ENCODE measurements around the gene ZNRF3. TPM values are rescaled to one million over a fixed set of nuclear protein-coding genes. Genes with fewer than 3 reads are reported as not detected.

Gene ZNRF3
- total RNA-seq, 2 experiments from 2014 or later: 0.58 to 0.72 TPM

DNA sequence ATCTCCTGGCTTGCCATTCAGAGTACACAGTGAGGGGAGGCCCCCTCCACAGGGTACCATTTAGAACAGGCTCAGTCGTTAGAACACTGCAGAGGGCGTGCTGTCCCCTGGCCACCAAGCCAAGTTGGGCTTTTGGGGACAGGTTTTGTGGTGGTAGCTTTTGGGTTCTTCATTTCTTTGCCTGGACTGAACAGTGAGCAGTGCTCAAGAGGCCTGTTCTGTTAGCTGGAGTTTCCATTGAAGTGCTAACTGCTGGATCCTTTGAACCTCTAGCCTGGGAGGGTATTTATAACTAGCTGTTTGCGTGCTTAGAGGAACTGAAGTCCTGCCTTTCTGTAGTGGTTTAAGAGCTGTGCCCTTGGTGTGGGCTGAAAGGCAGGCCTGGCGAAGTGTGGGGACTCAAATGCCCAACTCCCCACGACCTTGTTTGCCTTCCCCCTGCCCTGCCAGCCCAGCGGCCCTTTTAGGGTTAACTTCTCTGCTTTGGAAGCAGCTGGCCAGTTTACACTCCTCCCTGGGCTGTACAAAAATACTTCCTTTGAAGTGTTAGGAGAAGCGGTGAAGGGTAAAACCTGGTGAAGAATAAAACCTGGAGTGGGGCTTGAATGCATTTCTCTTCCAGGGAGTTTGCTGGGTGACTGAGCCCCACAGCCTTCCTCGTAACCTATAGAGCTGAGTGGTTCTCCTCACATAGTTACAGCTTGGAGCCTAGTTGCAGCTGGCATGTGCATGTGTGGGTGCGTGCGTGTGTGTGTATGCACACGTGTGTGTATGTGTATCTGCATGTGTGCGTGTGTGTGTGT lies 34.6 kb downstream of the ZNRF3 start:
- Mint-ChIP-seq H3K36me3 (ENCODE audit: low read depth) (no peaks in the 10 kb centered on the region), H3K27ac (no peak overlapping the region), H3K27me3 (peaks cover 49% of the 10 kb centered on the region), H3K4me1 (no peaks in the 10 kb centered on the region), H3K9me3 (no peaks in the 10 kb centered on the region), H3K4me3 (no peak overlapping the region)
- ChIA-PET CTCF (interaction anchor here (0.6 to 2.1 kb wide), 2 partner anchors 12 to 286 kb away, joined by 3 to 6 read pairs; no protein-coding TSS in a partner anchor), POLR2A (no interaction called here)
- DNase-seq: no peak

DNA sequence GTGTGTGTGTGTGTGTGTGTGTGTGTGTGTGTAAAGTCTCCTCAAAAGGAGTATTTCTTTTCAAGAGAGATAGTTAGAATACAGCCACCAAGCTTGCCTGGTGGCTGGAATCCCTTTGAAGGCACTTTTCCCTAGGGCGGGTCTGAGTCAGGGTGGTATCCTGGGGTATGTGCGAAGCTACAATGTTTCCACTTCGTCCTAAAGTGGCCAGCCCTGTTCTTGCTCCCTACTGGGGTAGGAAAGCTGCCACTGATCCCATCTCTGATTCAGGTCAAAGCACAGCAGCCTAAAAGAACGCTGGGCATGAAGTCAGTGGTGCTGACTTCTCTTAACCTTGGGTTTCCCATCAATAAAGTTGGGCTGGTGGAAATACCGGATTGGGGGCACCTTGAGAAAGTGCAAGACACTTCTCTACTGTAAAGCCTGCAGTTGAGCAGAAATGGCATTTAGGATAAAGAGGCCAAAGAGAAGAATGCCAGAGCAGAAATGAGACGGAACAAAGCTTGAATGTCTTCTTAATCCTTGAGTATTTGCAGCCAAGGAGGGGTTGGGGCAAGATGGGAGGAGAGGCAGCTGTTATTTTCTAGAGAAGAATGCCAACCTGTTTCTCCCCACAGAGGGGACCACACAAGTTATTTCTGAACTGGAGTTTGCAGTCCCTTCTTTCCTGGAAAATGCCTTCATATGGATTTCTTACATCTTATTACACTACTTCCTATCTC lies 35.3 kb downstream of the ZNRF3 start:
- H3K4me3 Mint-ChIP-seq: no peak overlapping the region
- ChIA-PET CTCF (interaction anchor here (2.1 kb wide), 1 partner anchor 12 kb away, joined by 6 read pairs; no protein-coding TSS in a partner anchor), POLR2A (no interaction called here)
- no peaks in the 10 kb centered on the region for H3K9me3 Mint-ChIP-seq
- peaks cover 46% of the 10 kb centered on the region for H3K27me3 Mint-ChIP-seq
- no peak for DNase-seq
- H3K27ac Mint-ChIP-seq: no peak overlapping the region
- H3K36me3 Mint-ChIP-seq (ENCODE audit: low read depth): no peaks in the 10 kb centered on the region
- H3K4me1 Mint-ChIP-seq: no peaks in the 10 kb centered on the region

DNA sequence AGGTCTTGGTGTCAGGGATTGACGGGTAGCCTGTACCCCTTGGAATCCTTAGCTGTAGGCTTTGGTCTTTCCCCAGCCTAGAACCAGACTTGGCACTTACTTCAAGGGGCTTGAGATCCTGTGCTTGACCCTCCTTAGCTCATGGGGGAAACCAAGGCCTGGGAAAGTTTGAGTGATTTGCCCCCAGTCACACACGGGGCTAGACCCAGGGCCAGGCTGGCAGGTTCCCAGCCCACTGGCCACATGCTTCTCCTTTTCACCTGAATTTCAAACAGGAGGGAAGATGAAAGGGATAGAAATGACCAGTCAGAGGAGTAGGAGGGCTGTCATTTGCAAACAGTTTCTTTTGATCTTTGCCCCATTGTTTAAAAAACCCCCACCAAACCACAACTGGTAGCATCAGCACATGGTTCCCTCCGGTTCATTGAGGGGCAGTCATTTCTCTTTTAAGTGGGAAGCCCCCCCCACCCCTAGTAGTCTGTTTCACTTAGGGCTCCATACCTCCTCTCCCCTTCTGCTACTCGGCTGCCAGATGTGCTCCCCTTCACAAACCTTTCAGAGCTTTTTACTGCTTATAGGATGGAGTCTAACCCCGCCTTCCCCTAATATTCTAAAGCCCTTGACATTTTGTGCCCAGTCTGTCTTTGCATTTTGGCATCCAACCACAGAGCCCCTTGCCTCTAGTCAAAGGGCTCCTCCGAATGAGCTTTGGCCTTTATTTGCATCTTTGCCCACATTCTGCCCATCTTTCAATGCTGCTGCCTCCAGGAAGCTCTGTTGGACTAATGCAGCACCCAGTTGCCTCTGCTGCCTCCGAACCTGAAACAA lies 37.6 kb downstream of the ZNRF3 start:
- no peak overlapping the region for H3K27ac Mint-ChIP-seq
- H3K4me1 Mint-ChIP-seq: no peaks in the 10 kb centered on the region
- no peaks in the 10 kb centered on the region for H3K36me3 Mint-ChIP-seq (ENCODE audit: low read depth)
- ChIA-PET POLR2A (no interaction called here), CTCF (no interaction called here)
- no peaks in the 10 kb centered on the region for H3K9me3 Mint-ChIP-seq
- no peak for DNase-seq
- peaks cover 53% of the 10 kb centered on the region for H3K27me3 Mint-ChIP-seq
- no peak overlapping the region for H3K4me3 Mint-ChIP-seq

DNA sequence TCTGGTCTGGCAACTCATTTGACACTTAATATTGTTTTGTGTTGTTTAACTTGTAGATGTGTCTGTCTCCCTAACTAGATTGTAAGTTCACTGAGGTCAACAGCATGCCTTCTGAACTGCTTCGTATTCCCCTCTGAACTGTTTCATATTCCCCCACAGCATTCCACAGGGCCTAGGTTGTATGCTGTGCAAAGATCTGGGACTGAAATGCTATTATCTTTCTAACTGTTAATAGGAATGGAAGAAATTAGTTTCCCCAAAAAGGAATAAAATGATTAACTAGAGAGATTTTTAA lies 38.2 kb downstream of the ZNRF3 start:
- Mint-ChIP-seq H3K9me3 (no peaks in the 10 kb centered on the region), H3K27ac (no peak overlapping the region), H3K36me3 (ENCODE audit: low read depth) (no peaks in the 10 kb centered on the region), H3K4me3 (no peak overlapping the region), H3K27me3 (peaks cover 50% of the 10 kb centered on the region), H3K4me1 (no peaks in the 10 kb centered on the region)
- no peak for DNase-seq
- CTCF ChIA-PET: no interaction called here
- POLR2A ChIA-PET: no interaction called here

DNA sequence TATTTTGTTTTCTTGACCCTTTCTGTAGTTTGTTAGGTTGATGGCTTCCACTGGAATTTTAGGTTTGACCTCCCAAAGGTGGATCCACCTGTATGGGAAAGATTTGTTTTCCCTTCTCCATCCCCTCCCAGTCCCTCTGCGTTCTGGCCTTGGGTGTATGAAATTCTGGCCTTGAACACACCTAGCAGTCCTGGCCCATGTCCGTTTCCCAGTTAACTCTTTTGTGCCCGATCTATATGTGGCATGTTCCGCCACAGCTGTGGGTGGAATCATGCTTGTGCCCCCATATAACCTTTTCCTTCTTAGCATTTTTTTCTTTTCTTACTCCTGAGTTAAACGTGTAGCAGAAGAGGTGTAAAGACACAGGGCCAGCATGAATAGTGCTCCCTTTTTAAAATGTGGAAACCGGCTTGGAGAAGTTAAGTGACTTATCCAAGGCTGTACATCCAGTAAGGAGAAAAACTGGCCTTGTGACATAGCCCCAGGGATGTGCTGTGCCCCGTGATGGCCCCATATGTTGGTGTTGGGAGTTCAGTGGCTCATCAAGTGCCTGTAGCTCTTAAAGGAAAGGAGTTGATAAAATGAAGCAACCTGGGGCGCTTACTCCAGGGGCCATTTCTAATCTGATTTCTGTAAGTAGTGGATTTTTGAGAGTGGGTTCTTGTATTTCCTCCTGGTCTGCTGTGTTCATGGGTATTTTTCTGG lies 39.3 kb downstream of the ZNRF3 start:
- no peaks in the 10 kb centered on the region for H3K36me3 Mint-ChIP-seq (ENCODE audit: low read depth)
- no peaks in the 10 kb centered on the region for H3K9me3 Mint-ChIP-seq
- no peaks in the 10 kb centered on the region for H3K4me1 Mint-ChIP-seq
- peaks cover 52% of the 10 kb centered on the region for H3K27me3 Mint-ChIP-seq
- no peak for DNase-seq
- H3K27ac Mint-ChIP-seq: no peak overlapping the region
- ChIA-PET CTCF (no interaction called here), POLR2A (no interaction called here)
- H3K4me3 Mint-ChIP-seq: no peak overlapping the region

GRCh38 chr22:28923826-28924732 lies 40.7 kb downstream of the ZNRF3 start:
- DNase-seq: no peak
- H3K4me3 Mint-ChIP-seq: no peak overlapping the region
- POLR2A ChIA-PET: no interaction called here
- H3K27ac Mint-ChIP-seq: no peak overlapping the region
- CTCF ChIA-PET: interaction anchor here (0.9 to 1.4 kb wide), 2 partner anchors 25 to 117 kb away, joined by 3 to 4 read pairs; no protein-coding TSS in a partner anchor
- H3K9me3 Mint-ChIP-seq: no peaks in the 10 kb centered on the region
- no peaks in the 10 kb centered on the region for H3K4me1 Mint-ChIP-seq
- H3K36me3 Mint-ChIP-seq (ENCODE audit: low read depth): no peaks in the 10 kb centered on the region
- peaks cover 50% of the 10 kb centered on the region for H3K27me3 Mint-ChIP-seq

- Mint-ChIP-seq H3K36me3 (ENCODE audit: low read depth) (no peaks in the 10 kb centered on the region), H3K27me3 (peaks cover 55% of the 10 kb centered on the region), H3K27ac (no peak overlapping the region), H3K4me1 (no peaks in the 10 kb centered on the region), H3K4me3 (no peak overlapping the region), H3K9me3 (no peaks in the 10 kb centered on the region)
- no peak for DNase-seq
- ChIA-PET POLR2A (no interaction called here), CTCF (no interaction called here)
Measured at GRCh38 chr22:28925916-28926315, 42.5 kb downstream of the ZNRF3 start.

DNA sequence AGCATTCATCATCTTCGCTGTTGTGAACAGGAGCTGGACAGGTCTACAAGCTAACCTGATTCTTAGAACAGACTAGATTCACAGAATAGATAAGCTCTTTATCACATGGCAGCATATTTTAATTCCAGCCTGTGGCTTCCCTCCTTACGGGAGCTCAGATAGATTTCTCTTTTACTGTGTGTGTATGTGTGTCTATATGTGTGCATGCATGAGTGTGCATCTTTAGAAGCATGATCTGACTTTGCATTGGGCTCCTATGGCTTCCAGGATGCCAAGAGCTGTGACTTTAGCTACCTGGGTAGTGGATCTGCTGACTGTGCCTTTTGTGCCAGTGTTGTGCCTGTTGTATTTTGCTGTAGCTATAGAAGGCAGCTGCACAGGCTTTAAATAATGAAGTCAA lies 44.3 kb downstream of the ZNRF3 start:
- Mint-ChIP-seq H3K4me3 (no peak overlapping the region), H3K27ac (no peak overlapping the region), H3K9me3 (no peaks in the 10 kb centered on the region), H3K36me3 (ENCODE audit: low read depth) (no peaks in the 10 kb centered on the region), H3K27me3 (peaks cover 59% of the 10 kb centered on the region), H3K4me1 (no peaks in the 10 kb centered on the region)
- ChIA-PET POLR2A (no interaction called here), CTCF (interaction anchor here (0.7 kb wide), 2 partner anchors 74 to 85 kb away, joined by 3 to 4 read pairs; no protein-coding TSS in a partner anchor)
- no peak for DNase-seq

DNA sequence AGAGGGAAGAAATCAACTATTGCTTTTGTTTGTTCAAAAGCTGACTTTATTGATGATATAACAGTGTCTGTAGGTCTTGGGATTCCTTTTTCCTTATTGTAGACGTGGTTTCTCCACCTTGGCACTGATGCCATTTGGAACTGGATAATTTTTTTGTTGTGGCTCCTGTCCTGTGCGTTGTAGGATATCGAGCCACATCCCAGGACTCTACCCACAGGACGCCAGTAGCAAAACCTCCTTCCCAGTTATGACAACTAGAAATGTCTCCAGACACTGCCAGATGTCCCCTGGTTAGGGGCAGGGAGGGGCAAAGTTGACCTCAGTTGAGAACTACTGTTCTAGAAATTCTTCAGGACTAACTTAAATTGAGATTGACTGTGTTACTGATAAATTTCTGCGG lies 45.8 kb downstream of the ZNRF3 start:
- ChIA-PET POLR2A (no interaction called here), CTCF (no interaction called here)
- H3K27me3 Mint-ChIP-seq: peaks cover 66% of the 10 kb centered on the region

DNA sequence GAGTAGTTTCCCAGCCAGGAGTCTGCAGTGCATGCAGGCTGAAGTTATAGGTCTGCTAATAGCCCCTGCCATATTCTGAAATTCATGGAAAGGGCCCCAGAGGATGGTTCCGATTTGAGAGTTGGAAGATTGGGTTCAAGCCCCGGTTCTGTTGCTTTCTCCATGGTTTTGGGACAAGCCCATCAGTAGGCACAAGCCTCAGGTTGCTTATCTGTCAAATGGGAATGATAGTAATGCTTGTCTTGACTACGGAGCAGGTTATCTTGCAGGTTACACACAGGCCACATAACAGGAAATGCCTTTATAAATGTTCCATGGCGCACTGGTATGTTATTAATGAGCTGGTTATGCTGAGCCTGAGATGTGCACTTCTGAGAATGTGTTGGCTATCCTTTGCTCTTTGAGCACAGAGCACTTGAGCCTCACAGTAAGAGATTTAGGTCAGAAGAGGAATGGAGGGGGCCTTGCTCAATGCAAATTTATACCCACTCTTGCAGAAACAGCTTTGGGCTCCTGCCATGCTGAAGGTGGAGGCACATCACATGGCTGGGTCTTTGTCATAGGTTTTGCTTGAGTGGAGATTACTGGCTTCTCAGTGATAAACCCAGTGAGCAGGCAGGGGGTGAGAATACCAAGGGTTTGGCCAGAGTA lies 47.1 kb downstream of the ZNRF3 start:
- Mint-ChIP-seq H3K36me3 (ENCODE audit: low read depth) (no peaks in the 10 kb centered on the region), H3K4me1 (no peaks in the 10 kb centered on the region), H3K4me3 (no peak overlapping the region), H3K9me3 (no peaks in the 10 kb centered on the region), H3K27ac (no peak overlapping the region), H3K27me3 (peaks cover 64% of the 10 kb centered on the region)
- no peak for DNase-seq
- CTCF ChIA-PET: interaction anchor here (1.1 kb wide), 1 partner anchor 14 kb away, joined by 3 read pairs; no protein-coding TSS in a partner anchor
- POLR2A ChIA-PET: no interaction called here

More for the DNA sequence above, 45.8 kb downstream of the ZNRF3 start:
- H3K4me1 Mint-ChIP-seq: no peaks in the 10 kb centered on the region
- no peaks in the 10 kb centered on the region for H3K9me3 Mint-ChIP-seq
- H3K4me3 Mint-ChIP-seq: no peak overlapping the region
- no peaks in the 10 kb centered on the region for H3K36me3 Mint-ChIP-seq (ENCODE audit: low read depth)
- H3K27ac Mint-ChIP-seq: no peak overlapping the region
- DNase-seq: no peak

- no peaks in the 10 kb centered on the region for H3K9me3 Mint-ChIP-seq
- POLR2A ChIA-PET: no interaction called here
- no peaks in the 10 kb centered on the region for H3K4me1 Mint-ChIP-seq
- H3K27ac Mint-ChIP-seq: no peak overlapping the region
- DNase-seq: no peak
- CTCF ChIA-PET: no interaction called here
- no peaks in the 10 kb centered on the region for H3K36me3 Mint-ChIP-seq (ENCODE audit: low read depth)
- peaks cover 71% of the 10 kb centered on the region for H3K27me3 Mint-ChIP-seq
- H3K4me3 Mint-ChIP-seq: no peak overlapping the region
Measured at GRCh38 chr22:28931844-28932567, 48.6 kb downstream of the ZNRF3 start.

Measured in activated CD4-positive, alpha-beta T cell treated with anti-CD3 and anti-CD28 coated beads, Interleukin-2, amount 10 ng/mL, durations not matched to agents 7 days and 5 days (primary cell).